Fibroblast of skin of right biceps (primary cell): Measurements from ENCODE around the gene PITPNC1.
"Not testable (repeated sequence)": the region's sequence is repeated elsewhere in the genome, so short reads cannot be mapped to it uniquely, and the experiment has no call there.

Experiments
- DNase-seq: peaks from one replicate; pipeline ENCODE4 v3.0.0-alpha.2; 2013

PITPNC1 gene

DNA sequence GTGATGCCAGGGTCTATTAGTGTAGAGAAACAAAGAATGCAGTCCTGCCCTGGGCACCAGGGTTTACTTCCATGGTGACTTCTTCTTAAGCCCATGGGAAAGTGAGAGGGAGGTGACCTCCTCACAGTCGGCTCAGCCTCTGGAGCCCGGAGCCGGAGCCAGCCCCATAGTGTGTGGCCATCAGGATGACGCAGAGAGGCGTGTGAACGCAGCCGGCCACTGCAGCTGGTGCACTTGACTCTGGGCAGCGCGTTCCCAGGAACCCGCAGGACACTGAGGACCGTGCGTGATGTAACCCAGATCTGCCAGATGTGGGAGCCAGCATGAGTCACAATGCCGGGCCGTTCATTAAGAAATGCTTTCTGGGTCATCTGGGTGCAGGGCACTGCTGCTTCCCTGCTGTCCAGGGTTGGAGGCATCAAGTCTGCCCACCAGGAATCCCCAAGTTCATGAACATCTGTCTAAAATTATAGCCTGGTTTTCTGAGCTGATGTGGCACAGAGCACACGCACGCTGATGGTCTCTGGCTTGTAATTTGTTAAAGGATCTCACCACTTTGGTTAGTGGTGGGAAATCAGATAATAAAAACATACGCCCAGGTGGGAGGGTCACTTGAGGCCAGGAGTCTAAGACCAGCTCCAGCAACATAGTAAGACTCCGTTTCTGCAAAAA, 114.1 kb downstream of the PITPNC1 start:
- peak; percentile 85 for DNase-seq

DNA sequence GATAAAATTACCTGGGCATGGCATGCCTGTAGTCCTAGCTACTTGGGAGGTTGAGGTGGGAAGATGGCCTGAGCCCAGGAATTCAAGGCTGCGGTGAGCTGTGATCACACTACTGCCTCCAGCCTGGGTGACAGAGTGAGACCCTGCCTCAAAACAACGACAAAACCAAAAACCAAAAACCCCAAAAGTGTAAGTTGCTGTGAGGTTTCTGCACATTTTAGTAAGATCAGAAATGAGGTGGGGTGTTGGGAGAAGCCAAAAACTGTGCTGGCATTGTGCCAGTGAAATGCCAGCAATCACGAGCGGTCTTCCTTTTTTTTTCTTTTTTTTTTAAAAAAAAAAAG, 114.6 kb downstream of the PITPNC1 start:
- no peak for DNase-seq

DNA sequence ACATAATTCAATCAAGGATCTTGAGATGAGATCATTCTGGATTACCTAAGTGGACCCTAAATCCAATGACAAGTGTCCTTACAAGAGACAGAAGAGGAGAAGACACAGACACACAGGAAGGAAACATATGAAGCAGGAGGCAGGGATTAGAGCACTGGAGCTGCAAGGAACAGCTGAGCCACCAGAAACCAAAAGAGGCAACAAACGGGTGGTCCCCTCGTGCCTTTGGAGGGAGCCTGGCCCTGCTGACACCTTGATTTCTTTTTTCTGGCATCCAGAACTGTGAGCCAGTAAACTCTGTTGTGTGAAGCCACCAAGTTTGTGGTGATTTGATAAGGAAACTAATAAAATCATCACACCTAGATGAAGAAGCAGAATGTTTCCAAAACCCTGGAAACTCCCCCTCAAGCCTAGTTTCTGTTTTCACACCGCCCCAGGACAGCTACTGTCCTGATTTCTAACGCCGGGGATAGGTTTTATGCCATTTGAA, 115.2 kb downstream of the PITPNC1 start:
- no peak for DNase-seq

DNA sequence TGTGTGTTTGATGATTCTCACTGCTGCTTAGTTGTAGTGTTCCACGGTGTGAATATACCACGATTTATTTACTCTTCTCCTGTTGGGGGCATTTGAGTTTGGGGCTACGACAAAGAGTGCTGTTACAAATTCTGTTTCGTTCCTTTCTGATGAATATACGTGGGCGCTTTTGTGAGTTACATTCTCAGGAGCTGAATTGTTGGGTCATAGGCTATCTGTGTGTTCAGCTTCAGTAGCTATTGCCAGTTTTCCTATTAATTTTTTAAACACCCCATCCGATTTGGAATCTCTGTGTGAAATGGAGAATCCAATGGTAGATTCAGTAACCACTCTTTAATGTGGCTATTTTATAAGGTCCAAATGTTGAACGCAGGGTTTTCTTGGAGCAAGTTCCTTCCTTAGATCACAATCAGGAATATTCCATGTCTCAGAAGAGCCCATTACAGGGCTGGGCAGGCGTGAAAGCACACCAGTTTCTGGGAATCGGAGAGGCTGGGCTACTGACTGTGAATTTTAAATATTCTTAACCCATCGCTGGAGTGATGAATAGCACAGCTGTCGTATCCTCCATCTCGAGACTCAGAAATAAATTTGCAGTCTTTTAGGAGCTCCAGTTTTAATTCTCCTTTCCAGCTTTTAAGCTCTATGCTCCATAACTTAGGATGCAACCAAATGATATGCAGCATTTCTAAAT, 115.9 kb downstream of the PITPNC1 start:
- no peak for DNase-seq

DNA sequence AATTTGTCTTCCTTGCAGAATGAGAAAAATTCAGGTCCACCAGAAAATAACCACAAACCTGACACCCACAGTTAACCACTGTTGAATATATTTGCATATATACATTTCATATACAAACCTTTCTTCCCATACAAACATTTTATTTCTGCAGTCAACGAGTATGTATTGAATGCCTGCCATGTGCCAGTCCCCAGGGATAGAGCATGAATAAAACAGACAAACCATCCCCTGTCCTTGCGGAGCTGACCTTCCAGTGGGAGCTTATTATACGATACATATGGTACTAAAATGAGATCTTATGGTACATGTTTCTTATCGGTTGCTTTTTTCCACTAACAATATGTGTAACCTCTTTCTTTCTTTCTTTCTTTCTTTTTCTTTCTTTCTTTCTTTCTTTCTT, 116.7 kb downstream of the PITPNC1 start:
- no peak for DNase-seq

DNA sequence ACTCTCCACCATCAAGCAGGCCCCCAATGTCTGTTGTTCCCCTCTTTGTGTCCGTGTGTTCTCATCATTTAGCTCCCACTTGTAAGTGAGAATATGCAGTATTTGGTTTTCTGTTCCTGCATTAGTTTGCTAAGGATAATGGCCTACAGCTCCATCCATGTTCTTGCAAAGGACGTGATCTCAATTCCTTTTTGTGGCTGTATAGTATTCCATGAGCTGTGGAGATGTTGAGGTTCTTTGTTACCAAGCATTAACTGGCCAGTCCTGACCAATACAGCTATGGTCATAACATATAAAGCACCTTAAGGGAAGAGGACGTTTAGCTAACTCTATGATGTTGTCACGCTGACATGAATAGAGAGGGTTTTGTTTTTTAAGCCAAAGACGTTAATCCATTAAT, 118.5 kb downstream of the PITPNC1 start:
- not testable (repeated sequence) for DNase-seq

DNA sequence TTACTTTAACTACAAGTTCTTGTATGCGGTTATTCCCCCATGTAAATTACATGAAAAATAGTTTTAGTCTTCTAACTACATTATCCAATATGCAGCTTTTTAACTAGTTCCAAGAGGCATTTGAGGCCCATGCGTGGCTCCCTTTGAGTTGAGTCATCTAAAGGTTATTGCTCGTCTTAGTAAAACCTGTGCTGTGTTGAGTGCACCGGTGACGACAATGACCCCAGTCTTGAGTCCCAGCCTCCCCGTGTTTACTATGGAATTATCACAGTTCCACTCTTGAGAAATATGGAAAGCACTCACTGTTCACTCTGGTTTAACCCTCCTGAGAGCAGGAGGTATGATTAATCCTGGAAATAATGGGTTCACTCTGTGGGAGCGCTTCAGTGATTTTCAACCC, 119.2 kb downstream of the PITPNC1 start:
- no peak for DNase-seq

DNA sequence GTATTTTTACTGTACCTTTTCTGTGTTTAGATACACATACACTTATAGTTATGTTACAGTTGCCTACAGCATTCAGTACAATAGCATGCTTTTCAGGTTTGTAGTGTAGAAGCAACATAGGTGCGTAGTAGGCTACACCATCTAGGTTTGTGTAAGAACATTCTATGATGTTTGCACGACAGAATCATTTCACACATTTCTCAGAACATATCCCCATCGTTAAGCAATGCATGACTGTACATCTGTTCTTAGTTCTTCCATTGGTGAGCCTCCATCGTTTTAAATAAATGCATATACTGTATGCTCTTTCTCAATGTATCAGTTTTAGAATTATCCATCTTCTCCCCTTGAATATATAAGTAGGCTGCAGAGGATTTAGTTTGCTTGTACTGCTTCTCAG, 122.6 kb downstream of the PITPNC1 start:
- DNase-seq, result no peak

DNA sequence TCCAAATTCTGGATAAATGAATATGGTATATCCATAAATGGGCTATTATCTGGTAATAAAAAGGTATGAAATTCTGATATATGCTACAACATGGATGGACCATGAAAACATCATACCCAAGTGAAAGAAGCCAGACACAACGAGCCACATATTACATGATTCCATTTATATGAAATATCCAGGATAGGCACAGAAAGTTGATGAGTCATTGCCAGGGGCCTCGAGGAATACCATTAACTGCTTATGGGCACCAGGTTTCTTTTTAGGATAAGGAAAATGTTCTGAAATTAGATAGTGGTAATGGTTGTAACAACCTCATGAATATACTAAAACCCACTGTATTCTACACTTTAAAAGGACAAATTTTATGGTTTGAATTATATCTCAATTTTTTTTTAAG, 123.2 kb downstream of the PITPNC1 start:
- no peak for DNase-seq

DNA sequence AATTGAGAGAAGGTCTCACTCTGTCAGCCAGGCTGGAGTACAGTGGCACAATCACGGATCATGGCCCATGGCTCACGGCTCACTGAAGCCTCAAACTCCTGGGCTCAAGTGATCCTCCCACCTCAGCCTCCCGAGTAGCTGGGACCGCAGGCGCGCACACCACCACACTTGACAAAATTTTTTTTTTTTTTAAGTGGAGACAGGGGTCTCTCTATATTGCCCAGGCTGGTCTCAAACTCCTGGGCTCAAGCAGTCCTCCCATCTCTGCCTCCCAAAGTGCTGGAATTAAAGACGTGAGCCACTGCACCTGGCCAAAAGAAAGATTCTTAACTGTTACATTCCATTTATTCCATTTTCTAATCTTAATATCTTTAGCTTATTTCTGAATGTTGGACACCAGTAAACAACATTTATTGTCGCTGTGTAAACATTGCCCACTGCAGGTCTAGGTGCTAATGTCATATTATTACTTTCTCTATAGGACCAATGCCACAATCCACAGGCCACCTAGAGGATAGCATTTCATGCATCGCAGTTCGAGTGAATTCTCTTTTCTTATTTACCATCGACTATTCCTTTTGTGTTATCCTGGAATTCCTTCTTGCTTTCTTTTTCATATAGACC, 123.7 kb downstream of the PITPNC1 start:
- no peak for DNase-seq

DNA sequence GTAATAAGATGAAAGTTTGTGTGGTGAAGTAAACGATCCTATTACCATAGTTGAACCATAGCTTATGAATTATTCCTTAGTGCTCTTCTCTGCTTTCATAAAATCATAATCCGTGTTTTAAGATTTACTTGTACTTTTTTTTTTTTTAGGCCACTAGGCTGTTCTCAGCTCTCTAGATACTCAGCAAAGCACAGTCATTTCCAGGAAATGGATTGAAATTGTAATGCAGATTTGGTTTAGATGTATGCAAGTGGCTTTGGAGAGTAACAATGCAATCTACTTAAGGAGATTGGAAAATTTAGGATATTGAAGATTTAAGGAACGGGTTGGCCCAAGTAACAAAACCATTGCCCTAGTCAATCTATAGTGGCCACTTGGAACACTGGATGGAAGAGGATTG, 125.1 kb downstream of the PITPNC1 start:
- no peak for DNase-seq

DNA sequence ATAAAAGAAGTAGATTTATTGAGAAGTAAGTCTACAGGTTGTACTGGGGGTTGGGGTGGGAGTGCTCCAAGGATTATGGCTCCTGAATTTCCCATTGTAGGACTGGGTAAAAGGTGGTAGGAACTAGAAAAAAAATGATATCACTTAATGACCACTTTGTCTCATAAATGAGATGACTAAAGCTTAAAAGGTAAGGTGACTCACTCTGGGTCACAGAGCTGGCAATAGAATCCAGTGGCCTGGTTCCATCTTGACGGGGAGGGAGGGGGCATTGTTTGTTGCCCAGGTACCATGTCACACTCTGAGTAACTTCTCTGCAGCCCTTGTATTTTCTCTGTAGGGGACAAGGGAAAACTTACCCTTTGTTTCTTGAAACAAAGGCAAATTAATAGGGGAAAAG, 126.1 kb downstream of the PITPNC1 start:
- no peak for DNase-seq

DNA sequence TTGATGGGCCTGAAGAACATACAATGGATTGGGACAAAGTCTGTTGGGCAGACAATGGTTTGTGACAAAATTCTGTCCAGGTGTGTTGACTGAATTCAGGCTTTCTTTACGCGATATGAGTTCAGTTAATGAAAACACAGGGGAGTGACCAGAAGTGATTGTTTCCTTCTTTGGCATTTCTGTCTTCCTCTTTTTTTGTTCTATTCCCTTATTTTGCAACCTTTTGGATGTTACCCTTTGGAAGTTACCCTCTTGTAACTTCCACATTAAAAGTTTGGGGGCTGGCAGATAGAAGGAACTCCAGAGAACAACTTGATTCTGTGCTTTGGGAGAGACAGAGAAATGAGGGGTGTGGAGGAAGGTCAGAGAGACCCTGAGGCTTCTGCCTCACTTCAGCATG, 126.7 kb downstream of the PITPNC1 start:
- DNase-seq, result no peak

DNA sequence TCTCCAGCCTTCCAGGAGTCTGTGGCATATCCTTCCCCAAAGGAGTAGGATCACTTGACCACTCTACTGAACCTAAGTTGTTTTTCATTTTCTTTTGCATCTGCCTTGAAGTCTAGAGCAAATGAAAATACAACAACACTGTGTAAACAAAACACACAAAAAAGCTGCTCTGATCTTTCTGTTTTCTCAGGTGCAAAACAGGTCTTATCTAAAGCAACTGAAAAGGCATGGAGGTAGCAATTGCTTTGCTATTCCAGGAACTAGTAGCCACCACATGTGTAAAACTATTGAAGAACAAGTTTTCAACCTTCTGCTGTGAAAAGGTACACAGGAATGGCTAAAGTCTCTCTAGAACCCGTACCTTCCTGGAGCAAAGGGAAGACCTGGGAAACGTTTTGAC, 127.1 kb downstream of the PITPNC1 start:
- no peak for DNase-seq

DNA sequence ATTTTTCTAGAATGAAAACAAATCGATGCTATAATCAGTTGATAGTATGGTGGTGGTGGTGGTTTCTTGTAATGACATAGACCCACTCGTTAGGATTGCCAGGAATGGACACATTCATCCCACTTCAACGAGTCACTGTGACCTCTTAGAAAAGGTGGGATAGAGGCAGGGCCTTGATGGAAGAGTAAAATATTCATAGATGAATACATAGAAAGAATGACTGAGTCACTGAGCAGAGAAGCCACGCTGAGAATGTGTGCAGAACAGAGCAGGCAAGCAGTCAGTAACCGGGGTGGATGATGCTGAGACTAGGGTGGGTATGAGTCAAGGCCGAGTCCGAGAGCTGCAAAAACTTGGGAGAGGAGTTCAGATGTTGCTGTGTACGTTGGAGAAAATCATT, 129.9 kb downstream of the PITPNC1 start:
- DNase-seq, result peak; percentile 88

DNA sequence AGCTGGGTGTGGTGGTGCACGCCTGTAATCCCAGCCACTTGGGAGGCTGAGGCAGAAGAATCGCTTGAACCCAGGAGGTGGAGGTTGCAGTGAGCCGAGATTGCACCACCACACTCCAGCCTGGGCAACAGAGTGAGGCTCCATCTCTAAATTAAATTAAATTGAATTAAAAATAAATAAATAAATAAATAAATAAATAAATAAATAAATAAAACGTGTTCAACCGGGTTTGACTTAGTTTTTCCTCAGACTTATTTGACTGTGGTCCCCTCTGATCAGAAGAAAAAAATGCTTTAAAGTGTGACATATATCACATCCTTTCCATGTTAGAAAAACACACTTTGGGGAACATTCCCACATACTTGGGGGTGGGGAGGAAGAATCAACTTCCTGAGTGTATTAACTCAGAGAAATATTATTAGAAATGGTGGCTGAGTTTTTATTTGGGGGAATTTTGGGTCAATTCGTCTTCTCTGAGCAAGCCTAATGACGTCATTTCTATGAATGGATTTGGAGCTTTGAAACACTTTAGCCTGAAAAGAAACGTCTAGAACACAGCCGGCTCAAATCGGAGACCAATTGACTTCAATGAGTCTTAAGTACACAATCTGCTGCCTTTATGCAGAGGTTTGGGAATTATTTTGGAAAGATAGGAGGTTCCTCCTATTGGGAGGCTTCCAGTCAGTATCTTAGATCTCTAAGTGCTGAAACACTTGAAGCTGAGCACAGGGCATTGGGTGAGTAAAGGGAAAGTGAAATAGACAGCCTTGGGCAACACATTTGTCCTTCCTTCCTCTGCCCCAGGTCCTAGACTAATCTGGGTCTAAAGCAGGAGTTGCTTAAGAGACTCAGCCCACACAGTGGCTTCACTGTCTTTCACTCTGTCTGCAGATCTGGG, 132.6 kb downstream of the PITPNC1 start:
- DNase-seq, result no peak

DNA sequence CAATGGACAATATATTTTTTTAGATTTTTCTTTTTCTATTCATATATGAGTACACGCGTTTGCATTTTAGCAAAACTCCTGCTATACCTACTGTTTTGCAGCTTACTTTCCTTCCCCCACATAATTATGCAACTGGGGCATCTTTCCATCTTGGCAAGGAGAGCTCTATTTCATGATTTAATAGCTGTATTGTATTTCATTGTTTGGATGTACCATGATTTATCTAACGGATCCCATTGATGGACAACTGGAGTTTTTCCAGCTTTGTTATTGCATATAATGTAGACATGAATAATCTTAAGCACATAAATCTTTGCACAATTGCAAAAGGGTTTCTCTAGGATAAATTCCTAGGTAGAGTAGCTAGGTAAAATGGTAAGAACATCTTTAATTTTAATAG, 133.9 kb downstream of the PITPNC1 start:
- no peak for DNase-seq

DNA sequence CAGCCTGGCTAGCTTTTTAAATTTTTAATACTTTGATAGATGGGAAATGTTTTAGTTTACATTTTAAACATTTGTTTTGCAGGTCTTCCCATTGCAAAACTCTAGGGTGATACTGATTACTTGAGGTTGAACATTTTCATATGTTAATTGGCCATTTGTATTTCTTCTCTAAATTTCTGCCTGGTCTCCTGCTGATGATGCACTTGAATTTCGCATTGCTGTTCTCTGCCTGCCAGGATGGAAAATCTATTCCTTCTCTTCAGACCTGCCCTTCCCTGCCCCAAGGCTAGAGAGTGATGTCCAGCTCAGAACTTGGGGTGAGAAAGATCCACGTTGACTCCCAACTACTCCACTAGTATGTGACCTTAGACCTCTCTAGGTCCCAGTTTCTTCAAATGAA, 134.7 kb downstream of the PITPNC1 start:
- no peak for DNase-seq

DNA sequence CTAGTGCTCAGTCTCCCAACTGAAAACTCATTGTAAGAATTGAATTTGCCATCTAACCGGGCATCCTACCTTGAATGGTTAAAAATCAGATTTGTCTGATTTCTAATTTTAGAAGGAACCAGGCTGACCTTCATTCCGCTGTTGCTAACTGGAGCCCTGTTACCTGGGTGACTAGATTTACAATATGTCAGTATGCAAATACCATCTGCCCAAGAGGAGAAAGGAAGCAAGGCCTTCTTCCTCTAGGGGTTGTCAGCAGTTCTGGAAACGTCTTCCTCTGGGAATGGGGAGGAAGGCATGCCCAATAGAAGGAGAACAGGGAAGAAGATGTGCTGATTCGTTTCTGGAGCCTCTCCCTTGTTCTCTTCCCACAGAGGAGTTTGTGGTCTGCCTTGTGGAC, 137.9 kb downstream of the PITPNC1 start:
- no peak for DNase-seq

DNA sequence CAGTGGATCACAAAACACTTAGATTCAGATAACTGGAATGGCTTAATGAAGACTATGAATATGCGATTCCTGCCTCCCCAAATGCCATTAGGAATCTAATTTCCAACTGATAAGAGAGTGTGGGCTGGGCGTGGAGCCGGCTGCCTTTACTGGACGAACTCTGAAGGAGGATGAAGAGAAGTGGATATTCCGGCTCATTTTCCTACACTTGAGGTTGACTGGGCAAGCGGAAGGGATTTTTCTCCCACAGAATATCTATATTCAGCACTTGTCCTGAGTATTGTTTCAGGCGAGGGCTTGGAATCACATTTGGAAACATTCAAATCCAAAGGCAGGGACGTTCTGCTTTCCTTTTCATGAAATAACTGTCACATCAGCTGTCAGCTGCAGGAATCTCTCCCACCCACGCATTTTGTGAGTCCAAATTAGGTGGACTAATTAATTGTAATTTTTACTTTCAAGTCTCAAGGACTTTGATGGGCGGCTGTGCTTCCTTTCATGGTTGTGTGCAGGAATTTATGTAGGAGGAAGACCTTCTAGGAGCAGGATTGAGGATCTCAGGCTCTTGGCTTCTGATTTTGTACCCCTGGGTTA, 138.5 kb downstream of the PITPNC1 start:
- DNase-seq, result no peak

DNA sequence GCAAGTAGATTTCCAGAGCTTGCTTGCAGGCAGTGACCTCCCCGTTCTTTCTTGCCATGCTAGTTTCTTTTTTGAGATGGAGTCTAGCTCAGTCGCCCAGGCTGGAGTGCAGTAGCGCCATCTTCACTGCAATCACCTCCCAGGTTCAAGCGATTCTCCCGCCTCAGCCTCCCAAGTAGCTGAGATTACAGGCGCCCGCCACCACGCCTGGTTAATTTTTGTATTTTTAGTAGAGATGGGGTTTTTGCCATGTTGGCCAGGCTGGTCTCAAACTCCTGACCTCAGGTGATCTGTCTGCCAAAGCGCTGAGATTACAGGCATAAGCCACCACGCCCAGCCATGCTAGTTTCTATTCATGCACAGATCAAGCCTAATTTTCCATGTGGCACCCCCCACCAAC, 139.5 kb downstream of the PITPNC1 start:
- not testable (repeated sequence) for DNase-seq

DNA sequence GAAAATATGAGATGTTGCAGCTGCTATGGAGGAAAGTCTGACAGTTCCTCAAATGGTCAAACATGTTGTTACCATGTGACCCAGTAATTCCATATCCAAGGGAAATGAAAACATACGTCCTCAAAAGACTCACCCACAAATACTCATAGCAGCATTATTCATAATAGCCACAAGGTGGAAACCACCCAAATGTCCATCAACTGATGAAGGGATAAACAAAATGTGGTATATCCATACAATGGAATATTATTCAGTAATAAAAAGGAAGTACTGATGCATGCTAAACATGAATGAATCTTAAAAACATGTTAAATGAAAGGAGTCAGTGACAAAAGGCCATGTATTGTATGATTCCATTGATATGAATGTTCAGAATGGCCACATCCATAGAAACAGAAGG, 140.2 kb downstream of the PITPNC1 start:
- no peak for DNase-seq

DNA sequence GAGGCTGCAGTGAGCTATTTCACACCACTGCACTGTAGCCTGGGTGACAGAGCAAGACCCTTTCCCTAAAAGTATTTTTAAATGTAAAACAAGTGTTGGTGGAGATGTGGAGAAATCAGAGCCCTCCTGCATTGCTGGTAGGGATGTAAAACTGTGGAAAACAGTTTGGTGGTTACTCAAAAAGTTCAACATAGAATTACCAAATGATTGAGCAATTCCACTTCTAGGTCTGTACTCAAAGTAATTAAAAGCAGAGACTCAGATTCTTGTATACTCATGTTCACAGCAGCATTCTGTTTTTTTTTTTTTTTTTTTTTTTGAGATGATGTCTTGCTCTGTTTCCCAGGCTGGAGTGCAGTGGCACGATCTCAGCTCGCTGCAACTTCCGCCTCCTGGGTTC, 141.8 kb downstream of the PITPNC1 start:
- peak; percentile 49 for DNase-seq
